Fibroblast of skin of abdomen (primary cell): ENCODE results near the gene MCAM.

ENCODE experiments used
- DNase-seq: peaks from one replicate; pipeline ENCODE4 v3.0.0-alpha.2; 2013

Gene MCAM

GRCh38 chr11:119329320-119329719, 12.4 kb upstream of the MCAM start:
- no peak for DNase-seq

GRCh38 chr11:119324189-119324588, 7.3 kb upstream of the MCAM start:
- DNase-seq = no peak

GRCh38 chr11:119323532-119324033, 6.7 kb upstream of the MCAM start:
- DNase-seq = peak; percentile 67

- DNase-seq = no peak
Observed at GRCh38 chr11:119322921-119323531, 6.1 kb upstream of the MCAM start.

GRCh38 chr11:119322360-119322739, 5.4 kb upstream of the MCAM start:
- DNase-seq = no peak

GRCh38 chr11:119320776-119321524, 4.0 kb upstream of the MCAM start:
- peak; percentile 81 for DNase-seq

GRCh38 chr11:119320240-119320775, 3.4 kb upstream of the MCAM start:
- DNase-seq = peak; percentile 49

- no peak for DNase-seq
Observed at GRCh38 chr11:119319700-119320239, 2.8 kb upstream of the MCAM start.

- DNase-seq = no peak
Observed at GRCh38 chr11:119319136-119319699, 2.3 kb upstream of the MCAM start.

GRCh38 chr11:119318240-119319135, 1.6 kb upstream of the MCAM start:
- DNase-seq = peak; percentile 72

- DNase-seq = no peak
Observed at GRCh38 chr11:119317592-119318239, 786 bp upstream of the MCAM start.

- DNase-seq = no peak
Observed at GRCh38 chr11:119316016-119316728, 758 bp downstream of the MCAM start.

- DNase-seq = peak; percentile 34
Observed at GRCh38 chr11:119315131-119316015, 1.6 kb downstream of the MCAM start.

- no peak for DNase-seq
Observed at GRCh38 chr11:119314726-119315125, 2.2 kb downstream of the MCAM start.

GRCh38 chr11:119310682-119311052, 6.3 kb downstream of the MCAM start:
- no peak for DNase-seq

GRCh38 chr11:119309953-119310681, 6.8 kb downstream of the MCAM start:
- DNase-seq = no peak

- DNase-seq = no peak
Observed at GRCh38 chr11:119309411-119309810, 7.5 kb downstream of the MCAM start.

GRCh38 chr11:119307974-119308373, 9.0 kb downstream of the MCAM start:
- no peak for DNase-seq

GRCh38 chr11:119307219-119307618, 9.7 kb downstream of the MCAM start:
- DNase-seq = no peak
